Activated naive CD4-positive, alpha-beta T cell treated with anti-CD3 and anti-CD28 coated beads for 36 hours (primary cell): Measurements from ENCODE around the gene CHKB. TPM values are rescaled to one million over a fixed set of nuclear protein-coding genes. Genes with fewer than 3 reads are reported as not detected.

ENCODE experiments used
- CTCF ChIA-PET: fragments of 350-600 bp; sonication (Branson Sonifier 250); formaldehyde crosslinking; loops from one replicate; lab custom pipeline; 2021; ENCODE audit warnings: antibody characterized with exemption; lab: Charles Lee
- DNase-seq: peaks from one replicate; pipeline ENCODE4 v3.0.0-alpha.2; 2020
- H3K27ac Mint-ChIP-seq: one replicate; pipeline ENCODE4 v1.8.0; 2021; ENCODE audit warnings: mild to moderate bottlenecking, mixed read lengths
- H3K27me3 Mint-ChIP-seq: one replicate; pipeline ENCODE4 v1.8.0; 2021; ENCODE audit warnings: low read depth, mixed read lengths
- H3K36me3 Mint-ChIP-seq: one replicate; pipeline ENCODE4 v1.8.0; 2021; ENCODE audit warnings: low read depth, mixed read lengths
- H3K4me1 Mint-ChIP-seq: one replicate; pipeline ENCODE4 v1.8.0; 2021; ENCODE audit warnings: low read depth, mixed read lengths
- H3K4me3 Mint-ChIP-seq: one replicate; pipeline ENCODE4 v1.8.0; 2021; ENCODE audit warnings: mild to moderate bottlenecking, moderate library complexity, mixed read lengths
- H3K9me3 Mint-ChIP-seq: one replicate; pipeline ENCODE4 v1.8.0; 2021; ENCODE audit warnings: mixed read lengths
- intact Hi-C: fragments of 100-400 bp; cut with micrococcal nuclease; formaldehyde crosslinking; loops from one replicate; pipeline ENCODE4 v1.15.1; 2023
- total RNA-seq, 2 experiments: library from RNA; stranded (reverse); gene quantifications; one replicate each; pipeline ENCODE4 v1.2.3, GENCODE V29; 2021

CHKB gene
- total RNA-seq, 2 experiments from 2014 or later, result 71.0 to 81.4 TPM

DNA sequence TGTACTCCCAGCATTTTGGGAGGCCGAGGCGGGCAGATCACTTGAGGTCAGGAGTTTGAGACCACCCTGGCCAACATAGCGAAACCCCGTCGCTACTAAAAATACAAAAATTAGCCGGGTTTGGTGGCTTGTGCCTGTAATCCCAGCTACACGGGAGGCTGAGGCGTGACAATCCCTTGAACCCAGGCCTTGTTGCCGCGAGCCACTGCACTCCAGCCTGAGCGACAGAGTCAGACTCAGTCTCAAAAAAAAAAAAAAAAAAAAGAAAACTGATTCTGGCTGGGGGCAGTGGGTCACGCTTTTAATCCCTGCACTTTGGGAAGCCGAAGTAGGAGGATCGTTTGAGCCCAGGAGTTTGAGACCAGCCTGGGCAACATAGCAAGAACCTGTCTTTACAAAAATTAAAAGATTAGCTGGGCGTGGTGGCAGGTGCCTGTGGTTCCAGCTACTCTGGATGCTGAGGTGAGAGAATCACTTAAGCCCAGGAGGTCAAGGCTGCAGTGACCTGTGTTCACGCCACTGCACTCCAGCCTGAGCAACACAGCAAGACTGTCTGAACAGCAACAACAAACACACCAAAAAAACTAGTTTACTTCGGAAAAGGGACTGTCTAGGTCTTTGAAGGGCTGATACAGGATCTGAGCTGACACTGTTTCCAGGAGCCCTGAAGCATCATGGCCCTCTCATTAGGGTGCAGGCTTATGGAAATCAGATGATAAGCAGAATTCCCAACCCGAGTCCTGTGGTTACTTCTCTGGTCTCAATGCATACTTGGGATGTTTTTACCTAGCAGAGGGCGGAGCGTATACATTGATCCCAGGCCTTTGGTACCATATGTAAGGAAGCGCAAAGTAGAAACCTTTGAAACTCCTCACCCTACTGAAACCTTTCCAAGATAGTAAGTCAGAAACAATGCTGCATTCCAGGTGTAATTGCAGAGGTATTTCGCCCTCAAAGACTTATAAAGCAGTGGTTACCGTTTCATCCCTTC is 1.8 kb upstream of the CHKB start:
- intact Hi-C loops, result no loop called here
- no peak overlapping the region for H3K27ac Mint-ChIP-seq
- no peaks in the 10 kb centered on the region for H3K9me3 Mint-ChIP-seq

DNA sequence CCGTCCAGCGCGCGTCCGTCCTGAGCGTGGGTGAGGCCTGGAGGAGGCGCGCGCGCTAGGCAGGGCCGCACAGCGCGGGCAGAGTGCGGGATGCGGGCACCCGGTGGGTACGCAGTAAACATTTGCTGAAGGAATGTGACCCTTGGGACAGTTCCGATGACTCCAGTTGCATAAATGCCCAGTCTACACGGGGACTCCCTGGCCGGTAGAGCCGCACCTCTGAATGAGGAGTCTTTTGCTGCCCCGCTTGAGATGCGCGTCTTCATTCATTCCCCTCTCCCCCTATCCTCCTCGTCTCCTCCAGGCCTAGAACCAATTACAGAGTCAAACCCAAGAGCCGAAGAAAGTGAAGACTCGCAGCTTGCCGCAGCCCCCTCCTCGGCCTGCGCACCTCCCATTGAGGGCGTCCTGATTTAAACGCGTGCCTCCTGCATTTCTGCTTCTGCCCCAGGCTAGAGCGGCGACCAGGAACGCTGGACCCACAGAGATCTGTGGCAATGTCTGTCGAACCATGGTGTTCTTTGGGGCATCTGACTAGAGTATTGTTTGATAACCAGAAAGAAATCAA is 729 bp upstream of the CHKB start:
- H3K36me3 Mint-ChIP-seq, result peaks cover 20% of the 10 kb centered on the region
- peak overlapping the region; percentile 62 for H3K27ac Mint-ChIP-seq
- peak overlapping the region; percentile 91 for H3K4me3 Mint-ChIP-seq
- CTCF ChIA-PET, result interaction anchor here (0.8 to 2.6 kb wide), 2 partner anchors 26 to 58 kb away, joined by 3 to 9 read pairs; partner anchors contain the start of gene SCO2
- H3K27me3 Mint-ChIP-seq, result no peaks in the 10 kb centered on the region
- DNase-seq, result no peak
- peaks cover 30% of the 10 kb centered on the region for H3K4me1 Mint-ChIP-seq
- intact Hi-C loops, result loop anchor here (1.0 to 2.0 kb wide), 2 partner anchors 57 to 108 kb away; no protein-coding TSS in a partner anchor
- no peaks in the 10 kb centered on the region for H3K9me3 Mint-ChIP-seq

More for the DNA sequence above, 1.8 kb upstream of the CHKB start:
- Mint-ChIP-seq H3K36me3 (peaks cover 17% of the 10 kb centered on the region), H3K4me3 (peak overlapping the region; percentile 91), H3K27me3 (no peaks in the 10 kb centered on the region), H3K4me1 (peaks cover 28% of the 10 kb centered on the region)
- DNase-seq, result no peak
- CTCF ChIA-PET, result interaction anchor here (0.6 to 1.2 kb wide), 4 partner anchors 18 to 36 kb away, joined by 3 to 4 read pairs (median 4); partner anchors contain the start of gene SYCE3

DNA sequence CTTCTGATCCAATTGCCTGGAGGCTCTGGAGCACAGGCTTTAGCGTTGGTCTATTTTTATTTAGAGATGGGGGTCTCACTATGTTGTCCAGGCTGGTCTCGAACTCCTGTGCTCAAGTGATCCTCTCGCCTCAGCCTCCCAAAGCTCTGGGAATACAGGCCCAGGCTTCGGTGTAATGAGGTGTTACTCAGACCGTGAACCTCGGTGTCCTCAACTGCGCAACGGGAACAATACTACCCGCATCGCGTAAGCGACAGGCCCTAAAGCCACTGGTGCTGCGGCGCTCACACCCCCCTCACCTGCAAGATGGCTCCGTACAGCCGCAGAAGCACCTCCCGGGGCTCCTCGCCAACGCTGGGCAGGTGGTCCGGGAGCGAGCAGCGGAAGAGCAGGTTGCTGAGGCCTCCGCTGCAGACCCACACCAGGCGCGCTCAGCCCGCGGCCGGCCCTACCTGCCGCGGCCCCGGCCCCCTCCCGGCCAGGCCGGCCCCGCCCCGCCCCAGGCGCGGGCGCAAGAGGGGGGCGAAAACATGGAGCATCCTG is 628 bp downstream of the CHKB start:
- peaks cover 35% of the 10 kb centered on the region for H3K4me1 Mint-ChIP-seq
- intact Hi-C loops, result loop anchor here (1.0 to 2.0 kb wide), 6 partner anchors 20 to 74 kb away; partner anchors contain the start of genes NCAPH2 and SYCE3

DNA sequence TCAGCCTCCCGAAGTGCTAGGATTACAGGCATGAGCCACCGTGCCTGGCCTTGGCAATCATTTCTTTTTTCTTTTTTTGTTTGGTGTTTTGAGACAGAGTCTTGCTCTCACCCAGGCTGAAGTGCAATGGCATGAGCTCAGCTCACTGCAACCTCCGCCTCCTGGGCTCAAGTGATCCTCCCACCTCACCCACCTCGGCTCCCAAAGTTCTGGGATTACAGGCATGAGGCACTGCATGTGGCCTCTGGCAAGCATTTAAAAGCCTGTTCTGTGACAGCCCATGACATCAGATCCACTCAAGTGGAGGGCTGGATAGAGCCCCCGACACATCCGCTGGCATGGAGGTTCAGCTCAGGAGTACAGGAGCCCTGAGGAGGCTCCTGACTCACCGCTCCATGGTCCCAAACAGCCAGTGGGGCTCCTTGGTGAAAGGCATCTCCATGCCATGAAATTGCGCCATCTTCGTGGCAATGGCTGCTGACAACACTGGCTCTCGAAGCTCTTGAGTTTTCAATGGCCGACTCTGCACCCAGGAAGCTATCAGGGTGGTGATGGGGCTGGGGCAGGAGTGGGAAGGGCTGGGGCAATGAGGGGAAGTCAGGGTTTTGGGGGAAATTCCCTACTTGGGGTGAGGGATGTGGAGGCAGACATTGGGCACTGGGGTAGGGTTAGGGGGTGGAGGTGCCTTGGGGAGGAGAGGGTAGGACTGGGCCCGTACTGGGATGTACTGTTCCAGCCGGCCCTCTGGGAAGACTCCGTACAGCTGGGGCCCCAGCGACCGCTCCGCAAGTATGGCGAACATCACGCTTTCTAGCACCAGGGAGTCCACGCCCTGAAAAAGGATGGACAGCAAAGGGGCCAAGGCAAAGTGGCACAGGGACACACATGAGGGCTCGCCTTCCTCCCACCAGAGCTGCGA is 1.4 kb downstream of the CHKB start:
- Mint-ChIP-seq H3K4me1 (peaks cover 35% of the 10 kb centered on the region), H3K9me3 (no peaks in the 10 kb centered on the region), H3K4me3 (peak overlapping the region; percentile 91), H3K27me3 (no peaks in the 10 kb centered on the region), H3K36me3 (peaks cover 23% of the 10 kb centered on the region), H3K27ac (peak overlapping the region; percentile 71)
- intact Hi-C loops, result no loop called here
- CTCF ChIA-PET, result interaction anchor here (0.9 to 2.6 kb wide), 4 partner anchors 15 to 56 kb away, joined by 3 to 9 read pairs (median 6); partner anchors contain the start of gene SCO2
- no peak for DNase-seq

More for the DNA sequence above, 628 bp downstream of the CHKB start:
- CTCF ChIA-PET, result interaction anchor here (0.9 to 2.6 kb wide), 4 partner anchors 34 to 85 kb away, joined by 3 to 9 read pairs (median 6); partner anchors contain the start of gene SCO2
- peaks cover 23% of the 10 kb centered on the region for H3K36me3 Mint-ChIP-seq
- no peaks in the 10 kb centered on the region for H3K9me3 Mint-ChIP-seq
- DNase-seq, result peak; percentile 50
- no peaks in the 10 kb centered on the region for H3K27me3 Mint-ChIP-seq
- H3K4me3 Mint-ChIP-seq, result peak overlapping the region; percentile 91
- H3K27ac Mint-ChIP-seq, result peak overlapping the region; percentile 82

DNA sequence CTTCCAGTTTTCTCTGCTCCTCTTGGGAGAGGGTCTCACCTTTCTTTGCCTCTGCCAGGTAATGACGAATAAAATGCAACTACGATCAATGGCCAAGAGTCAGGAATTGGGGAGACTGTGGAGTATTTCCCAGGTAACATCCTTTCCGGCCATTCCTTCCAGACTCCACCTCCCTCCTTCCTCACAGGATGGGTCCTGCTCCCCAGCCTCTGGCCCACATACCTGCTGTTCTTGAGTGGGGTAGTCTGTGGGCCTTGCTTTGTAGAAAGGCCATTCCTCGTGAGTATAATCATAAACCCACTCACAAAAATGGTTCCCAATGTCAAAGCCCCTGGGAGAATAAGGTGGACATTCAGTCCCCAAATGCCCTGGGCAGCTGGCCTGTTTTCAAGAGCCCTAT is 2.9 kb downstream of the CHKB start:
- no peak overlapping the region for H3K4me3 Mint-ChIP-seq
- H3K9me3 Mint-ChIP-seq, result no peaks in the 10 kb centered on the region
- DNase-seq, result no peak
- CTCF ChIA-PET, result no interaction called here
- no peaks in the 10 kb centered on the region for H3K27me3 Mint-ChIP-seq
- no peak overlapping the region for H3K27ac Mint-ChIP-seq
- intact Hi-C loops, result no loop called here
- peaks cover 35% of the 10 kb centered on the region for H3K4me1 Mint-ChIP-seq
- H3K36me3 Mint-ChIP-seq, result peaks cover 23% of the 10 kb centered on the region

DNA sequence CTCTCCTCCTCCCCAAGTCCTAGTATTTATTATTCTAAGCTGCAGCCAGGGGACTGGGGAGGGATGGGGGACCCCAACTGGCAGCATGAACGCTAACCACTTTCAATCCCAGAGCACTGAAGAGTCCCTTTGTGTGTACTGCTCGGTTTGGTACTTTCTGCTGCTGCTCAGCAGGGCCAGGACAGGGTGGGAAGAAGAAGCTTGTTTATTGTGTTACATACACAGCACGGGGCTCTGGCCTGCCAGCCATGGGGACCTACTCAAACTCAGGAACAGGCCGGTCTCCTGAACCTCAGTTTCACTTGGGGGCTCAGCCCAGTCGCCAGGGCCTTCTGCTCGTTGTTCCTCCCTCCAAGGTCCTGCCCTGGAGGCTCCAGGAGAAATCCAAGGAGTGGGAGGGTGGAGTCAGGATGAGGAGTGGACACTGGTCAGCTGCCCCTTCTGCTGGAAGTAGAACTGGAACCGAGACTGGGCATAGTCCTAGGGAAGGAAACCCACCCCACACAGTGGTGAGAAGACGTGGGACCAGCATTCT is 3.8 kb downstream of the CHKB start:
- peaks cover 33% of the 10 kb centered on the region for H3K4me1 Mint-ChIP-seq
- no peak overlapping the region for H3K4me3 Mint-ChIP-seq
- H3K27me3 Mint-ChIP-seq, result no peaks in the 10 kb centered on the region
- intact Hi-C loops, result no loop called here
- no peaks in the 10 kb centered on the region for H3K9me3 Mint-ChIP-seq
- DNase-seq, result no peak
- H3K36me3 Mint-ChIP-seq, result peaks cover 23% of the 10 kb centered on the region
- H3K27ac Mint-ChIP-seq, result no peak overlapping the region
- CTCF ChIA-PET, result interaction anchor here (0.9 to 1.1 kb wide), 3 partner anchors 16 to 70 kb away, joined by 3 to 4 read pairs (median 4); partner anchors contain the start of gene SYCE3

DNA sequence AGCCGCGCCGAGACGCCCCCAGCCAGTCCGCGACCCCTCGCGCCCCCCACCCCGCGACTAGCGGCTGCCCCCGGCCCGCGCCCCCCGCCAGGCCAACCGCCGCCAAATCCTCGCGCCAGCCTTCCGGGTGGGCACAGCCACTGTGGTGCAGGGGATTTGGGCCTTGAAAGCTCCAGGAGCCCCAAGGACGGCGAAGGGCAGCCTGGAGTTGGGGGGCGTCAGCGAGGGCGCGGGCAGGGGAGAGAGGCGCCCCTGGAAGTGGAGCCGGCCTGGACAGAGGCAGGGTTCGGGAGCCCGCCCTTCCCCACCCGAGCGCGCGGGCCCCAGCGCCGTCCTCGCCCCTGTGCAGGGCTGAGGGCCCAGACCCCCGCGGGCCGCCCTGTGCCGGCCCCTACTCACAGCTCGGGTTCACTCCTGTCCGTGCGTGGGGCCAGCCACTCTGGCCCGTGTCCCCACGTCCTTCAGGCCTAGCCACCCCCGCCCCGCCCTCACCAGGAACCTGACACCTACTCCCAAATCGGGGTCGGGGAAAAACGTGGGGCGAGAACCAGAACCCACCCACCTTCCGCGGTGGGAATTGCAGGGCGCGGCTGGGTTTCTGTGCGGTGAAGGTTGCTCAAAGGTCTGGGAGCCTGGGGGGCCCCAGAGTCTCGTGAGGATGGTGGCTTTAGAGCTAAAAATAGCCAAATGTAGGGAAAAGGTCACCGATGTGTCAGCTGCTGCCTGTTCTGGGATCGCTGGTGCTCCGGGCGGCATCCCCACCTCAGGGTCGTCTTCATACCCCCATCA is 4.5 kb downstream of the CHKB start, which contains the start of gene CPT1B:
TSS of gene CPT1B (minus strand) at position 441 of the 789 bp plus-strand sequence. CDS start 512 bp downstream, outside the sequence.
- no peak for DNase-seq
- no peaks in the 10 kb centered on the region for H3K27me3 Mint-ChIP-seq
- no peaks in the 10 kb centered on the region for H3K9me3 Mint-ChIP-seq
- no peak within 1 kb of the TSS for H3K4me3 Mint-ChIP-seq
- no peak within 1 kb of the TSS for H3K27ac Mint-ChIP-seq
- CTCF ChIA-PET, result interaction anchor here (0.6 to 1.1 kb wide), 4 partner anchors 15 to 746 kb away, joined by 3 to 4 read pairs (median 4); partner anchors contain the start of gene SYCE3
- peaks cover 21% of the 10 kb centered on the region for H3K36me3 Mint-ChIP-seq
- H3K4me1 Mint-ChIP-seq, result peaks cover 27% of the 10 kb centered on the region
- intact Hi-C loops, result no loop called here

DNA sequence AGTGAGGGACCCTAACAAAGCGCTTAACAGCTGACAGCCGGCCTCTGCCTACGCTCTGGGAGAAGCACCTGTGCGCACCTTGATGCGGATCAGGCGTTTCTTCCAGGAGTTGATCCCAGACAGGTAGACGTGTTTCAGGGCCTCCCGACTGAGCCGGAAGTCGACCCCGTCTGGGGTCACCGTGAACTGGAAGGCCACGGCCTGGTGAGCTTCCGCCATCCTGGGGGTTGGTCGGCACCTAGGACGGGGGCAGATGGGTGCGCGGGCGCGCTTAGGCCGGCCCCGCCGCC is 5.0 kb downstream of the CHKB start:
- Mint-ChIP-seq H3K4me1 (peaks cover 27% of the 10 kb centered on the region), H3K4me3 (no peak overlapping the region), H3K9me3 (no peaks in the 10 kb centered on the region), H3K27ac (no peak overlapping the region), H3K27me3 (no peaks in the 10 kb centered on the region), H3K36me3 (peaks cover 22% of the 10 kb centered on the region)
- no peak for DNase-seq
- intact Hi-C loops, result no loop called here
- CTCF ChIA-PET, result interaction anchor here (0.6 to 1.3 kb wide), 3 partner anchors 30 to 745 kb away, joined by 3 to 5 read pairs (median 4); no protein-coding TSS in a partner anchor

DNA sequence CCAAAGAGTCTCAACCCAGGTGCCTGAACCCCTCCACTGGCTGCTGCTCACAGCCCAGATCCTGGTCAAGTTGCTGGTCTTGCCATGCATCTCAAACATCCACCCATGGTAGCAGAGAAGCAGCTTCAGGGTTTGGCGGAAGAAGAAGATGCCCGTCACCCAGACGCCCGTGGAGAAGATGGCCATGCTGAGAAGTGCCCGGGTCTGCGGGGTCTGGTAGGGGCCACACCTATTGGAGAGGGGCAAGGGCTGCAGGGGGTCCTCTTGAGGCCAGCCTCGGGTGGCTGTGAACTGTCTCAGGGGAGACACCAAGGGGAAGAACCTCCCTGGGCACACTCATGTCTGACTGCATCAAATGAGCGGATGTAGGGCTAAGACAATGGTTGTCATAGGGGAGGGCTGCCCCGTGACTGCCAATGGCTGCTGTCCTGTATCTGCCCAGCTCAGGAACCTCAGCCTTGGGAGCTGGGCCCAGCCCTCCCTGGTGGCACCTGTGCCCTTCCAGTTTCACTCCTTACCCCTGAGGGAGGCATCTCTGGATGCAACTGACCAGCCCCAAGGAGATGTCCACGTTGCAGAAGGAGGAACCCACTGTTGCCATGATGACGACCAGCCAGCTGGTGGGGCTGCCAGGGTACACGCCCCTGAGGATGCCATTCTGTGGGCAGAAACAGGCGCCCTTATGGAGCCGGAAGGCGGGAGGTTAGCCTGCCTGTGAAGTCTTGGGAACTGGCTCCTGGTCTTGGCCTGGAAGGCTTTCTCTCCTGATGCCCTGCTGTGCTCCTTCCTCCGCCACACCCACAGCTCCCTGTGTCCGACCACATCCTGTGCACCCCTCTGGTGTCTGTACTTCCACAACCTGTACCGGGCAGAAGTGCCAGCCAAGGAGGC is 5.6 kb downstream of the CHKB start:
- Mint-ChIP-seq H3K36me3 (peaks cover 25% of the 10 kb centered on the region), H3K4me3 (no peak overlapping the region), H3K4me1 (peaks cover 27% of the 10 kb centered on the region), H3K9me3 (no peaks in the 10 kb centered on the region), H3K27me3 (no peaks in the 10 kb centered on the region), H3K27ac (no peak overlapping the region)
- DNase-seq, result no peak
- CTCF ChIA-PET, result interaction anchor here (0.6 to 1.3 kb wide), 3 partner anchors 29 to 44 kb away, joined by 4 to 5 read pairs (median 5); no protein-coding TSS in a partner anchor
- intact Hi-C loops, result loop anchor here (1.0 kb wide), 1 partner anchor 43 kb away; no protein-coding TSS in a partner anchor
